HepG2 (cell line): ENCODE measurements around the gene DNAJB8. TPM values are rescaled to one million over a fixed set of nuclear protein-coding genes. Genes with fewer than 3 reads are reported as not detected.

Experiments
- CREB1 ChIP-seq, 2 experiments: fragments of 450-650 bp in 1 of 2; IDR thresholded peaks; 2 replicates each; pipeline ENCODE4 v1.6.1; 2016 to 2017; ENCODE audit warnings: control low read depth in 1 of 2, mild to moderate bottlenecking in 1 of 2, missing compliant biosample characterization in 1 of 2, missing genetic modification characterization in 1 of 2
- DNMT1 ChIP-seq: sonication (generic); formaldehyde crosslinking; IDR thresholded peaks from 2 replicates; pipeline ENCODE4 v1.5.1; 2020; ENCODE audit warnings: mild to moderate bottlenecking, missing genetic modification reagents
- E2F1 ChIP-seq: sonication (generic); formaldehyde crosslinking; IDR thresholded peaks from 2 replicates; pipeline ENCODE4 v1.5.0; 2020; ENCODE audit warnings: missing genetic modification reagents
- JDP2 ChIP-seq: sonication (generic); formaldehyde crosslinking; IDR thresholded peaks from 2 replicates; pipeline ENCODE4 v1.8.1; 2022; ENCODE audit warnings: missing genetic modification reagents, borderline replicate concordance
- KDM6A ChIP-seq: IDR thresholded peaks from 2 replicates; pipeline ENCODE4 v1.6.1; 2016; ENCODE audit warnings: low read depth
- KLF11 ChIP-seq: IDR thresholded peaks from 2 replicates; pipeline ENCODE4 v1.6.1; 2016; ENCODE audit warnings: missing compliant biosample characterization
- MAFG ChIP-seq: sonication (generic); formaldehyde crosslinking; IDR thresholded peaks from 2 replicates; pipeline ENCODE4 v1.5.1; 2020; ENCODE audit warnings: mild to moderate bottlenecking, missing genetic modification reagents
- MIER3 ChIP-seq: IDR thresholded peaks from 2 replicates; pipeline ENCODE4 v1.6.1; 2016; ENCODE audit warnings: missing compliant biosample characterization, borderline replicate concordance
- MTF2 ChIP-seq: sonication (generic); formaldehyde crosslinking; IDR thresholded peaks from 2 replicates; pipeline ENCODE4 v1.5.0; 2020; ENCODE audit warnings: missing genetic modification reagents, borderline replicate concordance
- NFE2L1 ChIP-seq: sonication (generic); formaldehyde crosslinking; IDR thresholded peaks from 2 replicates; pipeline ENCODE4 v1.4.0; 2020; ENCODE audit warnings: missing genetic modification reagents, mild to moderate bottlenecking, borderline replicate concordance
- PHF8 ChIP-seq: sonication (generic); formaldehyde crosslinking; IDR thresholded peaks from 2 replicates; pipeline ENCODE4 v1.5.0; 2020; ENCODE audit warnings: missing genetic modification reagents
- SATB2 ChIP-seq: sonication (generic); formaldehyde crosslinking; IDR thresholded peaks from 2 replicates; pipeline ENCODE4 v1.5.0; 2020; ENCODE audit warnings: missing genetic modification reagents
- SMARCE1 ChIP-seq: fragments of 450-650 bp; IDR thresholded peaks from 2 replicates; pipeline ENCODE4 v1.6.1; 2017; ENCODE audit warnings: borderline replicate concordance
- SP140L ChIP-seq: sonication (generic); formaldehyde crosslinking; IDR thresholded peaks from 2 replicates; pipeline ENCODE4 v1.4.0; 2020; ENCODE audit warnings: missing genetic modification reagents, borderline replicate concordance
- ZBTB10 ChIP-seq: sonication (generic); formaldehyde crosslinking; IDR thresholded peaks from 2 replicates; pipeline ENCODE4 v1.4.0; 2020; ENCODE audit warnings: missing genetic modification reagents, borderline replicate concordance
- ZFP1 ChIP-seq: IDR thresholded peaks from 2 replicates; pipeline ENCODE4 v1.6.1; 2016
- ZNF230 ChIP-seq: sonication (generic); formaldehyde crosslinking; IDR thresholded peaks from 2 replicates; pipeline ENCODE4 v1.4.0; 2020; ENCODE audit warnings: mild to moderate bottlenecking, missing genetic modification reagents
- ZNF451 ChIP-seq: sonication (generic); formaldehyde crosslinking; IDR thresholded peaks from 2 replicates; pipeline ENCODE4 v1.5.0; 2020; ENCODE audit warnings: mild to moderate bottlenecking, missing genetic modification reagents
- ZNF501 ChIP-seq: sonication (generic); formaldehyde crosslinking; IDR thresholded peaks from 2 replicates; pipeline ENCODE4 v1.5.1; 2020; ENCODE audit warnings: mild to moderate bottlenecking, moderate library complexity, missing genetic modification reagents
- ZNF569 ChIP-seq: sonication (generic); formaldehyde crosslinking; IDR thresholded peaks from 2 replicates; pipeline ENCODE4 v1.5.0; 2020; ENCODE audit warnings: mild to moderate bottlenecking, missing genetic modification reagents, moderate library complexity, borderline replicate concordance
- ZNF629 ChIP-seq: sonication (generic); formaldehyde crosslinking; conservative IDR thresholded peaks from 2 replicates; pipeline ENCODE4 v1.5.0; 2020; ENCODE audit warnings: missing genetic modification reagents
- ZNF777 ChIP-seq: sonication (generic); formaldehyde crosslinking; IDR thresholded peaks from 2 replicates; pipeline ENCODE4 v1.4.0; 2020; ENCODE audit warnings: missing genetic modification reagents
- polyA plus RNA-seq, 8 experiments: library from polyadenylated mRNA; depleted of rRNA in 3 of 8; stranded (reverse) in 7 of 8; unstranded in 1 of 8; fragments of >200 nt; fragmentation: Illumina TruSeq in 4 of 8; extraction: Trizol in 4 of 8; gene quantifications; 2 replicates each; pipeline versions ENCODE4 v1.2.1 to v1.2.3, GENCODE V29; 2011 to 2016; ENCODE audit warnings: low read depth in 4 of 8, missing spikeins in 1 of 8, mixed read lengths in 1 of 8; ENCODE audit not compliant: insufficient read depth in 1 of 8
- total RNA-seq, 5 experiments: library from RNA; depleted of rRNA; stranded (reverse); fragments of >200 nt; fragmentation: Illumina TruSeq; extraction: Trizol; gene quantifications; 2 replicates each; pipeline ENCODE4 v1.2.3, GENCODE V29; 2016; ENCODE audit warnings: low read depth in 1 of 5
- TF ChIP-seq, protein P1 (sequence below): sonication (generic); formaldehyde crosslinking; IDR thresholded peaks from 2 replicates; pipeline ENCODE4 v1.4.0; 2020; ENCODE audit warnings: missing genetic modification reagents
- TF ChIP-seq, protein P2 (sequence below): sonication (generic); formaldehyde crosslinking; IDR thresholded peaks from 2 replicates; pipeline ENCODE4 v1.4.0; 2020; ENCODE audit warnings: missing genetic modification reagents

Gene DNAJB8
- total and polyA plus RNA-seq, 2 of the 13 experiments (the other 11 are each of a cell fraction or from before 2014, with no cell fraction given): not detected

- TF ChIP-seq ZBTB10 (CRISPR knock-in tag): no peak
- no peak for TF ChIP-seq JDP2 (CRISPR knock-in tag)
- TF ChIP-seq KLF11 (CRISPR knock-in tag): no peak
- peak; percentile 69; the same call in 1 of the 2 replicates for TF ChIP-seq MTF2 (CRISPR knock-in tag)
- no peak for TF ChIP-seq KDM6A
- TF ChIP-seq, protein P1, sequence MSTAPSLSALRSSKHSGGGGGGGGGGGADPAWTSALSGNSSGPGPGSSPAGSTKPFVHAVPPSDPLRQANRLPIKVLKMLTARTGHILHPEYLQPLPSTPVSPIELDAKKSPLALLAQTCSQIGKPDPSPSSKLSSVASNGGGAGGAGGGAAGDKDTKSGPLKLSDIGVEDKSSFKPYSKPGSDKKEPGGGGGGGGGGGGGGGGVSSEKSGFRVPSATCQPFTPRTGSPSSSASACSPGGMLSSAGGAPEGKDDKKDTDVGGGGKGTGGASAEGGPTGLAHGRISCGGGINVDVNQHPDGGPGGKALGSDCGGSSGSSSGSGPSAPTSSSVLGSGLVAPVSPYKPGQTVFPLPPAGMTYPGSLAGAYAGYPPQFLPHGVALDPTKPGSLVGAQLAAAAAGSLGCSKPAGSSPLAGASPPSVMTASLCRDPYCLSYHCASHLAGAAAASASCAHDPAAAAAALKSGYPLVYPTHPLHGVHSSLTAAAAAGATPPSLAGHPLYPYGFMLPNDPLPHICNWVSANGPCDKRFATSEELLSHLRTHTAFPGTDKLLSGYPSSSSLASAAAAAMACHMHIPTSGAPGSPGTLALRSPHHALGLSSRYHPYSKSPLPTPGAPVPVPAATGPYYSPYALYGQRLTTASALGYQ (CRISPR knock-in tag): no peak
- peak; percentile 82 for TF ChIP-seq ZNF777
- no peak for TF ChIP-seq SMARCE1
- no peak for TF ChIP-seq ZNF230 (CRISPR knock-in tag)
- 0 out of 2 replicates have a peak, but pooled peaks have one; percentile 32 for TF ChIP-seq ZNF501 (CRISPR knock-in tag)
- no peak for TF ChIP-seq ZNF569 (CRISPR knock-in tag)
- no peak for TF ChIP-seq DNMT1 (CRISPR knock-in tag)
- TF ChIP-seq CREB1 (IDR thresholded peaks at IDR 0.05): no peak
- no peak for TF ChIP-seq CREB1 (CRISPR knock-in tag; IDR thresholded peaks at IDR 0.05)
- no peak for TF ChIP-seq ZFP1 (CRISPR knock-in tag)
- no peak for TF ChIP-seq NFE2L1 (CRISPR knock-in tag)
- no peak for TF ChIP-seq ZNF629 (CRISPR knock-in tag)
- no peak for TF ChIP-seq MAFG (CRISPR knock-in tag)
- TF ChIP-seq PHF8 (CRISPR knock-in tag): peak; percentile 8
- no peak for TF ChIP-seq SP140L (CRISPR knock-in tag)
- TF ChIP-seq E2F1: peak; percentile 42; the same call in 1 of the 2 replicates
- no peak for TF ChIP-seq SATB2 (CRISPR knock-in tag)
- no peak; the same call in 1 of the 2 replicates for TF ChIP-seq ZNF451 (CRISPR knock-in tag)
- TF ChIP-seq MIER3: no peak
- TF ChIP-seq, protein P2, sequence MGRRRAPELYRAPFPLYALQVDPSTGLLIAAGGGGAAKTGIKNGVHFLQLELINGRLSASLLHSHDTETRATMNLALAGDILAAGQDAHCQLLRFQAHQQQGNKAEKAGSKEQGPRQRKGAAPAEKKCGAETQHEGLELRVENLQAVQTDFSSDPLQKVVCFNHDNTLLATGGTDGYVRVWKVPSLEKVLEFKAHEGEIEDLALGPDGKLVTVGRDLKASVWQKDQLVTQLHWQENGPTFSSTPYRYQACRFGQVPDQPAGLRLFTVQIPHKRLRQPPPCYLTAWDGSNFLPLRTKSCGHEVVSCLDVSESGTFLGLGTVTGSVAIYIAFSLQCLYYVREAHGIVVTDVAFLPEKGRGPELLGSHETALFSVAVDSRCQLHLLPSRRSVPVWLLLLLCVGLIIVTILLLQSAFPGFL (CRISPR knock-in tag): no peak
Measured at GRCh38 chr3:128426128-128426921, 40.4 kb downstream of the DNAJB8 start (continued).
